EL (cell line): ENCODE data around the gene CASP9.
A peak's percentile ranks its signal among the peaks of the same experiment; 100 is the strongest.

Experiments
- DNase-seq: peaks from one replicate; pipeline ENCODE4 v3.0.0-alpha.2; 2016

CASP9 gene

GRCh38 chr1:15524021-15524282 is at the start of gene CASP9:
TSS of gene CASP9 (minus strand) at chr1:15524215. CDS start at chr1:15524200, 15 bp downstream.
- DNase-seq = no peak

- DNase-seq = no peak
These were observed 49.5 kb upstream of the CASP9 start for GRCh38 chr1:15573477-15573876.

- DNase-seq = no peak
These were observed 47.3 kb upstream of the CASP9 start for GRCh38 chr1:15571266-15571665.

- no peak for DNase-seq
These were observed 46.8 kb upstream of the CASP9 start for GRCh38 chr1:15570861-15571260.

- DNase-seq = no peak
These were observed 44.5 kb upstream of the CASP9 start for GRCh38 chr1:15568387-15569073.

- DNase-seq = no peak
These were observed 35.3 kb upstream of the CASP9 start for GRCh38 chr1:15559189-15559810.

- DNase-seq = no peak
These were observed 34.5 kb upstream of the CASP9 start for GRCh38 chr1:15558516-15558915.

- no peak for DNase-seq
These were observed 33.6 kb upstream of the CASP9 start for GRCh38 chr1:15557594-15557993.

GRCh38 chr1:15557008-15557407 is 33.0 kb upstream of the CASP9 start:
- DNase-seq = no peak

- DNase-seq = no peak
These were observed 26.6 kb upstream of the CASP9 start for GRCh38 chr1:15550573-15550972.

GRCh38 chr1:15546641-15547040 is 22.6 kb upstream of the CASP9 start:
- DNase-seq = no peak

- DNase-seq = peak; percentile 59
These were observed 19.9 kb upstream of the CASP9 start for GRCh38 chr1:15543589-15544568.

- DNase-seq = no peak
These were observed 19.2 kb upstream of the CASP9 start for GRCh38 chr1:15543251-15543588.

GRCh38 chr1:15542388-15543250 is 18.6 kb upstream of the CASP9 start:
- DNase-seq = no peak

GRCh38 chr1:15541231-15541792 is 17.3 kb upstream of the CASP9 start:
- no peak for DNase-seq

- peak; percentile 42 for DNase-seq
These were observed 16.2 kb upstream of the CASP9 start for GRCh38 chr1:15540186-15540585.

GRCh38 chr1:15538771-15539170 is 14.8 kb upstream of the CASP9 start:
- no peak for DNase-seq

- DNase-seq = no peak
These were observed 7.7 kb upstream of the CASP9 start for GRCh38 chr1:15531682-15532081.

- no peak for DNase-seq
These were observed 7.0 kb upstream of the CASP9 start for GRCh38 chr1:15531003-15531402.

- peak; percentile 100 for DNase-seq
These were observed 2.7 kb upstream of the CASP9 start, which contains the start of gene DNAJC16 for GRCh38 chr1:15526490-15527339. TSS of gene DNAJC16 (plus strand) at chr1:15526848. CDS start at chr1:15529106, 2,258 bp downstream.

GRCh38 chr1:15526021-15526489 is 2.0 kb upstream of the CASP9 start:
- DNase-seq = no peak
